Breast epithelium (tissue), 4 donors: ENCODE measurements around the gene BNC1. TPM values are rescaled to one million over a fixed set of nuclear protein-coding genes. Genes with fewer than 3 reads are reported as not detected.
A peak's percentile ranks its signal among the peaks of the same experiment; 100 is the strongest.

Source experiments
- DNase-seq, 2 donors: peaks; one replicate each; pipeline ENCODE4 v3.0.0-alpha.2; 2019; ENCODE audit warnings: low spot score in 2 of 2
- H3K27ac ChIP-seq, 2 donors: fragments of 200-600 bp; sonication (generic) in 1 of 2; one replicate each; pipeline ENCODE4 v1.5.1; 2016 to 2019; ENCODE audit warnings: mild to moderate bottlenecking in 1 of 2
- H3K27me3 ChIP-seq, 2 donors: fragments of 200-600 bp; sonication (generic) in 1 of 2; one replicate each; pipeline versions ENCODE4 v1.5.1 to v1.6.0; 2017 to 2019; ENCODE audit warnings: control low read depth in 1 of 2, mild to moderate bottlenecking in 1 of 2
- H3K36me3 ChIP-seq: fragments of 200-600 bp; one replicate; pipeline ENCODE4 v1.5.1; 2019
- H3K4me1 ChIP-seq, 2 donors: fragments of 200-600 bp; sonication (generic); one replicate each; pipeline ENCODE4 v1.5.1; 2016 to 2019; ENCODE audit warnings: control low read depth in 1 of 2
- H3K4me3 ChIP-seq, 3 donors: fragments of 200-600 bp; sonication (generic); 1 replicate in 2 of 3; 2 replicates in 1 of 3; pipeline ENCODE4 v1.5.1; 2016 to 2019; ENCODE audit warnings: mild to moderate bottlenecking in 3 of 3, moderate library complexity in 2 of 3
- H3K9me3 ChIP-seq, 2 donors: fragments of 200-600 bp; sonication (generic) in 1 of 2; one replicate each; pipeline ENCODE4 v1.5.1; 2016 to 2019; ENCODE audit warnings: control low read depth in 1 of 2
- POLR2A ChIP-seq: fragments of 450-650 bp; IDR thresholded peaks from one replicate; pipeline ENCODE4 v1.6.1; 2016; ENCODE audit warnings: antibody characterized with exemption, mild to moderate bottlenecking, moderate library complexity
- POLR2AphosphoS5 ChIP-seq, 3 donors: sonication (generic); formaldehyde crosslinking; IDR thresholded peaks; one replicate each; pipeline ENCODE4 v1.6.1; 2017; ENCODE audit warnings: antibody characterized with exemption in 3 of 3
- intact Hi-C: fragments of 100-400 bp; cut with DNase I; formaldehyde crosslinking; loops from one replicate; pipeline ENCODE4 v1.15.1; 2023; ENCODE audit warnings: low total_unique reads
- total RNA-seq, 3 donors: library from RNA; depleted of rRNA; stranded (reverse); fragments of >200 nt; gene quantifications; one replicate each; pipeline ENCODE4 v1.1.0, GENCODE V29; 2016
- TF ChIP-seq, protein P1 (sequence below), 3 donors: fragments of 450-650 bp; IDR thresholded peaks; one replicate each; pipeline ENCODE4 v1.5.1; 2016 to 2017; ENCODE audit warnings: antibody characterized with exemption in 3 of 3, mild to moderate bottlenecking in 3 of 3, moderate library complexity in 3 of 3

The BNC1 gene
- total RNA-seq, 3 donors from 2014 or later = 0.48 to 10.7 (median 1.6) TPM

DNA sequence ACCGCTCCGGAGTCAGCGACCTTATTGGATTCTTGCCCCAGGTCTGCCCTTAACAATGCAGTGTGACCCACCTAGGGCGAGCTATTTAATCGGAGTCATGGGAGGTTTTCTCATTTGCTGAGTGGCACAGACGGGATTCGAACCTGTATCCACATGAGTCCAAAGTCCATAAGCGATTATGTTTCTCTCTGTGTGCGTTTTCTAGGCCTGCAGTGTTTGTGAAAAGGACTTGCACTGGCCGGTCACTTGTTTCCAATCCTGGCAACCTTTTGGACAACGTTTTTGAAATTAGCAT is 76.2 kb downstream of the BNC1 start:
- Histone ChIP-seq H3K27me3 (no peaks in the 10 kb centered on the region), H3K27ac (peak overlapping the region; percentile 92 to 98), H3K36me3 (no peaks in the 10 kb centered on the region), H3K4me3 (peak overlapping the region; percentile 62 to 98 (median 88)), H3K4me1 (peaks cover 0 to 5% of the 10 kb centered on the region in 2 donors), H3K9me3 (no peaks in the 10 kb centered on the region)
- no peak for TF ChIP-seq POLR2A
- TF ChIP-seq, protein P1, sequence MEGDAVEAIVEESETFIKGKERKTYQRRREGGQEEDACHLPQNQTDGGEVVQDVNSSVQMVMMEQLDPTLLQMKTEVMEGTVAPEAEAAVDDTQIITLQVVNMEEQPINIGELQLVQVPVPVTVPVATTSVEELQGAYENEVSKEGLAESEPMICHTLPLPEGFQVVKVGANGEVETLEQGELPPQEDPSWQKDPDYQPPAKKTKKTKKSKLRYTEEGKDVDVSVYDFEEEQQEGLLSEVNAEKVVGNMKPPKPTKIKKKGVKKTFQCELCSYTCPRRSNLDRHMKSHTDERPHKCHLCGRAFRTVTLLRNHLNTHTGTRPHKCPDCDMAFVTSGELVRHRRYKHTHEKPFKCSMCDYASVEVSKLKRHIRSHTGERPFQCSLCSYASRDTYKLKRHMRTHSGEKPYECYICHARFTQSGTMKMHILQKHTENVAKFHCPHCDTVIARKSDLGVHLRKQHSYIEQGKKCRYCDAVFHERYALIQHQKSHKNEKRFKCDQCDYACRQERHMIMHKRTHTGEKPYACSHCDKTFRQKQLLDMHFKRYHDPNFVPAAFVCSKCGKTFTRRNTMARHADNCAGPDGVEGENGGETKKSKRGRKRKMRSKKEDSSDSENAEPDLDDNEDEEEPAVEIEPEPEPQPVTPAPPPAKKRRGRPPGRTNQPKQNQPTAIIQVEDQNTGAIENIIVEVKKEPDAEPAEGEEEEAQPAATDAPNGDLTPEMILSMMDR (IDR thresholded peaks at IDR 0.05) = no peak
- TF ChIP-seq POLR2AphosphoS5 (IDR thresholded peaks at IDR 0.05) = no peak
- no peak for DNase-seq
- intact Hi-C loops = no loop called here

DNA sequence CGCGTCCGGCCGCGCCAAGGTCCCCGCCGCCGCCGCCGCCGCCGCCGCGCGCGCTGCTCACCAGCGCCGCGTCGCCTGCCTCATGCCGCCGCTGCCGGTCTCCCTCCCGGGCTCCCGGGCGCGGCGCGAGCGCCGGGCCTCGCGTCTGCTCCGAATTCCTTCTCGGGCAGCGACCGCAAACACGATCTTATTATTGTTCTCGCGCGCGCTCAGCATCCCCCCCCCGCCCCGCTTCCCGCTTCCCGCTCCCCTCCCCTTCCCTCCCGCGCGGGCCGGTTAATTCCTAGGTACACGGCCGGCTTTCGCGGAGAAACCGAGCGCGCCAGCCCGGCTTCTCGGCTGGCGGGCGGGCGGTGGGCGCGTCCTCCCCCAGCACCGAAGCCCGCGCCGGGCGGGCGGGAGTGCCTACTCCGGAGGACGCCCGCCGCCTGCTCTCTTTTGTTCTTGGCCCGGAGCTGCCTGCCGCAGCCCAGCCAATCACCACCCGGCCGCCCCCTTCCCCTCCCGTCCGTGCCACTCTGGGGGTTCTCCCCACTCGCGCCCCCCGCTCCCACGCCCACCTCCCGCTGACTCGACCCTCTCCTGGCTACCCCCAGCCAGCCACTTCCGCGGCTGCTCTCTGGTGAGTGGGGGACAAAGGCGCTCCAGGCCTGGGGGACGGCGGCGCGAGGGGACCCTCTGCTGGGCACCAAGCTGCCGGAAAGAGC is 76.7 kb downstream of the BNC1 start, which contains the start of gene HDGFL3:
Gene HDGFL3, minus strand, starts transcription at position 164 of the 707 bp plus-strand sequence. CDS start 409 bp downstream, outside the sequence.
- H3K27me3 ChIP-seq = no peaks in the 10 kb centered on the region
- intact Hi-C loops = no loop called here
- H3K4me3 ChIP-seq = peak within 1 kb of the TSS; percentile 62 to 98 (median 88)
- H3K36me3 ChIP-seq = no peaks in the 10 kb centered on the region
- TF ChIP-seq POLR2AphosphoS5 (IDR thresholded peaks at IDR 0.05) = no peak
- no peak for TF ChIP-seq POLR2A
- TF ChIP-seq, protein P1 (IDR thresholded peaks at IDR 0.05) = no peak
- peak; percentile 42 to 72 for DNase-seq
- H3K9me3 ChIP-seq = no peaks in the 10 kb centered on the region
- peaks cover 0 to 5% of the 10 kb centered on the region in 2 donors for H3K4me1 ChIP-seq
- H3K27ac ChIP-seq = peak within 1 kb of the TSS; percentile 92 to 98

DNA sequence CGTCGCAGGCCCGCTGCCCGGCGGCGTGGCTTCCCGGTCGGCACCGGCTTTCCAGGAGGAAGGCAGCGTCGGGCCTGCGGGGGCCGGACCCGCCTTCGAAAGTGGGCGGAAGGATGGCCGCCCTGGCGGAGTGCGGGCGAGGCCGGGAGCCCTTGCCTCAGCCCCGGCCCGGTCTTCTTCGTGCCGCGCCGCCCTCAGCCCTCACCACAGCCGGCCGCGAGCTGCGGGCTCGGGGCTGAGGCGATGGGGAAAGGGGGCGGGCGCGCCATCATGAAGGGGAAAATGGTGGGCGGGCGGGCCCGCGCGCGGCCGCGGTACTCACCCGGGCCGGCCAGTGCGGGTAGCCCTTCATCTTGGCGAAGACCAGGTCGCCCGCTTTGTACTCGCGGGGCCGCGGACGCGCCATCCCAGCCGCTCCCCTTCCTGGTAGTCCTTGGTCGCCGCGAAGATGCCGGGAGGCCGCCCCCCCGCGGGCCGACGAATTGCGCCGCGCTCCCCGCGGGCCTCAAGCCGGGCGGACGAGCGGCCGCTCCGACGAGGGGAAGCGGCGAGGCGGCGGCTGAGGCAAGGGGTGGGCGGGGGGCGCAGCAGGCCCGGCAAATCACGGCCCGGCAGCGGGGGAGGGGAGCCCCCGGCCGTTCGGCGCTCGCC is 77.3 kb downstream of the BNC1 start:
- no peak for DNase-seq
- intact Hi-C loops = no loop called here

DNA sequence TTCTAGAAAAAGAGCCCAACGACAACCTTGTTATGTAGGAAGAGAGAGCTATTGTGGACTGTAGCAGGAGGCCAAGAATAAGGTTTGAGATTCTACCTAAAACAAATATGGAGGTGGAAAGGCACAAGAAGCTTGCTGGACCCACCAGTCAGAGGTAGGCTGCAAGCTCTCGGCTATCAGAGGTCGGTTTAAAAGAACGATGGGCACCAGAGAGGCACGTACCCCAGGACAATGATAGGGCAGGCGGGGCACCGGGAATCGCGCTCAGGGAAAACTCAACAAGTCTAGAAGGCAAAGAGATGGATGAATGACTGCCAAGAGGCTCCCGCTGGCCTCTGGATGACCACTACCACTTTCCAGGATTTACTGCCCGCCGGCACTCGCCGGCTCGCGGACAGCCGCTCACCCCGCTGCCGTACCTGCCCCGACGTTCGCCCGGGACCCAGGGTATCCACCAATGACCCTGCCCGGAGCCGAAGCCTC is 77.9 kb downstream of the BNC1 start:
- no peaks in the 10 kb centered on the region for H3K9me3 ChIP-seq
- peaks cover 0 to 5% of the 10 kb centered on the region in 2 donors for H3K4me1 ChIP-seq
- no peak for DNase-seq
- H3K36me3 ChIP-seq = no peaks in the 10 kb centered on the region
- TF ChIP-seq POLR2AphosphoS5 (IDR thresholded peaks at IDR 0.05) (no peak), POLR2A (no peak)
- TF ChIP-seq, protein P1 (IDR thresholded peaks at IDR 0.05) = no peak
- H3K27me3 ChIP-seq = no peaks in the 10 kb centered on the region
- H3K27ac ChIP-seq = peak overlapping the region; percentile 92 to 98
- intact Hi-C loops = no loop called here
- H3K4me3 ChIP-seq = peak overlapping the region; percentile 62 to 98 (median 88)

More for the DNA sequence above, 77.3 kb downstream of the BNC1 start:
- Histone ChIP-seq H3K4me1 (peaks cover 0 to 5% of the 10 kb centered on the region in 2 donors), H3K36me3 (no peaks in the 10 kb centered on the region), H3K4me3 (peak overlapping the region; percentile 62 to 98 (median 88)), H3K27ac (peak overlapping the region; percentile 92 to 98), H3K27me3 (no peaks in the 10 kb centered on the region), H3K9me3 (no peaks in the 10 kb centered on the region)
- TF ChIP-seq POLR2AphosphoS5 (IDR thresholded peaks at IDR 0.05) = no peak
- TF ChIP-seq, protein P1 (IDR thresholded peaks at IDR 0.05) = no peak

Other genes with a start within 250 kb of the BNC1 start
- 10 to 100 TPM; 71.1 to 88.8 (median 87.5) TPM for gene BTBD1, start 217.4 kb downstream of the BNC1 start, total RNA-seq
- gene TM6SF1, start 177.0 kb downstream of the BNC1 start, total RNA-seq = 1 to 10 TPM; 6.4 to 8.5 (median 7.3) TPM
- 10 to 100 TPM; 19.0 to 42.4 (median 34.7) TPM for gene HDGFL3, start 76.8 kb downstream of the BNC1 start, total RNA-seq
- gene SH3GL3, start 162.7 kb upstream of the BNC1 start, total RNA-seq = not detected